ENCODE results near the gene GATA5. TPM values are rescaled to one million over a fixed set of nuclear protein-coding genes. Genes with fewer than 3 reads are reported as not detected.

Gene GATA5
- polyA plus RNA-seq, 1 experiment, result not detected

DNA sequence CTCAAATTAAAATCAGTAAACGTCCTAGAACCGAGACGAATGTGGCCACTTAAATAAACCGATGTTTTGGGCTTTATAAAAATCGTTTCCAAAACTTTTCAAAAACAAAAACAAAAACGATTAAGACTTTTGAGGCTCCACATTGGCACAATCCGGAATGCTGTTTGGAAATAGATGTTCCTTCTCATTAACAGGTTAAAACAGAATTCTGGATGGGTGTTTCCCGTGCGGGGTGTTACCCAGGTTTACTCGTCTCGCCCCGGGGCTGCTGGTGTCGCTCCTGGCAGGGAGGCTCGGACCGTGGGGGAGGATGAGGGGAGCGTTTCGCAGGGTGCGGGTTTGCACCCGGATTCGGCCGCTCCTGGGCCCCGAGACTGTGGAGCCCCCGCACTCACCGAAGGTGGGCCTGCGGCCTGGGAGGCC lies 1.2 kb downstream of the GATA5 start:
- POLR2A ChIA-PET, result no interaction called here
- TF ChIP-seq, protein P1, sequence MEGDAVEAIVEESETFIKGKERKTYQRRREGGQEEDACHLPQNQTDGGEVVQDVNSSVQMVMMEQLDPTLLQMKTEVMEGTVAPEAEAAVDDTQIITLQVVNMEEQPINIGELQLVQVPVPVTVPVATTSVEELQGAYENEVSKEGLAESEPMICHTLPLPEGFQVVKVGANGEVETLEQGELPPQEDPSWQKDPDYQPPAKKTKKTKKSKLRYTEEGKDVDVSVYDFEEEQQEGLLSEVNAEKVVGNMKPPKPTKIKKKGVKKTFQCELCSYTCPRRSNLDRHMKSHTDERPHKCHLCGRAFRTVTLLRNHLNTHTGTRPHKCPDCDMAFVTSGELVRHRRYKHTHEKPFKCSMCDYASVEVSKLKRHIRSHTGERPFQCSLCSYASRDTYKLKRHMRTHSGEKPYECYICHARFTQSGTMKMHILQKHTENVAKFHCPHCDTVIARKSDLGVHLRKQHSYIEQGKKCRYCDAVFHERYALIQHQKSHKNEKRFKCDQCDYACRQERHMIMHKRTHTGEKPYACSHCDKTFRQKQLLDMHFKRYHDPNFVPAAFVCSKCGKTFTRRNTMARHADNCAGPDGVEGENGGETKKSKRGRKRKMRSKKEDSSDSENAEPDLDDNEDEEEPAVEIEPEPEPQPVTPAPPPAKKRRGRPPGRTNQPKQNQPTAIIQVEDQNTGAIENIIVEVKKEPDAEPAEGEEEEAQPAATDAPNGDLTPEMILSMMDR (IDR thresholded peaks at IDR 0.05; ENCODE audit: low read depth, low read length), result no peak
- peaks cover 77% of the 10 kb centered on the region for H3K27me3 ChIP-seq (ENCODE audit: control insufficient read depth, insufficient read depth, low read length)
- DNase-seq (ENCODE audit: low read depth, low spot score), result no peak
- no peak overlapping the region for H3K4me3 ChIP-seq (ENCODE audit: low read depth, low read length)
- CTCF ChIA-PET, result no interaction called here
- no peak overlapping the region for H3K27ac ChIP-seq (ENCODE audit: low read depth, low read length)
- H3K9me3 ChIP-seq (ENCODE audit: control insufficient read depth, insufficient read depth, low read length), result no peaks in the 10 kb centered on the region; the same call in 1 of the 2 replicates

DNA sequence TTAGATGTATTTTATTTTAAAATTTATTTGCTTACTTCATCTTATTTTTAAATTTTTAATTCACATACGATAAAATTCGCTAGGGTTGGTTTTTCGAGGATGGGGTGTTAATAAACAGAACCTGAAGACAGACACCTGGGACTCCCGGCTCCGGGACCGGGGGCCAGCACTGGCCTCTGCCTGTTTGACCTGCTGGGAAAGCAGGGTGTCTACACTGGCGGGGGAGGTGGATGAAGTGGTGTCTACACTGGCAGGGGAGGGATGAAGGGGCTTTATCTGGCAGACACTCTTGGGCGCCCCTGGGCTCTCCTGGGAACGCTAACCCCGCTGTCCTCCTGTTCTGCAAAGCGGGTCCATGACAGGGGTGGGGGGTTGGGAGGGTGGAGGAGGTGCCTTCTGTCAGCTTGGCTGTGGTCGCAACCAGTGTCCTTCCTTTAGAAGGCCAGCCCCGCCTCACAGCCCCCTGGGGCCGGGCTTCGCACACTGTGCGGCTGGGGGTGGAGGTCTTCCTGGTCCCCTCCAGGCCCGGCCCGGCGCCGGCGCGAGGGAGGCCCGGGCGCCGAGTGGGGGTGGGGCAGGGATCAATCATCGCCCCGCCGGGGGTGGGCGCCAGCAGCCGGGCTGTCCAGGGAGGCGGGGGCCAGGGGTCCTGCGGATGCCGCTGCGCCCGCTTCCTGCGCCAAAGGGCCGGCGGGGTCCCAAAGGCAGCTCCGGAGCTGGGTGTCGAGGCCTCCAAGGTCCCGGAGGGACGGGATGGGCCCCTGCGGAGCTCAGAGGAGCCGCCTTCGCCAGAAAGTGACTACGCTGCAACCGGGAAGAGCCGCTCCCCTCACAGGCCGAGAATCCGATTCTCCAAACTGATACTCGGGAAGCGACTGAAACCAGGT lies 1.8 kb downstream of the GATA5 start:
- TF ChIP-seq, protein P1 (IDR thresholded peaks at IDR 0.05; ENCODE audit: low read depth, low read length), result no peak
- Histone ChIP-seq H3K4me3 (ENCODE audit: low read depth, low read length) (no peak overlapping the region), H3K9me3 (ENCODE audit: control insufficient read depth, insufficient read depth, low read length) (no peaks in the 10 kb centered on the region; the same call in 1 of the 2 replicates), H3K27ac (ENCODE audit: low read depth, low read length) (no peak overlapping the region), H3K27me3 (ENCODE audit: control insufficient read depth, insufficient read depth, low read length) (peaks cover 77% of the 10 kb centered on the region)
- ChIA-PET CTCF (no interaction called here), POLR2A (no interaction called here)
- DNase-seq (ENCODE audit: low read depth, low spot score), result no peak

DNA sequence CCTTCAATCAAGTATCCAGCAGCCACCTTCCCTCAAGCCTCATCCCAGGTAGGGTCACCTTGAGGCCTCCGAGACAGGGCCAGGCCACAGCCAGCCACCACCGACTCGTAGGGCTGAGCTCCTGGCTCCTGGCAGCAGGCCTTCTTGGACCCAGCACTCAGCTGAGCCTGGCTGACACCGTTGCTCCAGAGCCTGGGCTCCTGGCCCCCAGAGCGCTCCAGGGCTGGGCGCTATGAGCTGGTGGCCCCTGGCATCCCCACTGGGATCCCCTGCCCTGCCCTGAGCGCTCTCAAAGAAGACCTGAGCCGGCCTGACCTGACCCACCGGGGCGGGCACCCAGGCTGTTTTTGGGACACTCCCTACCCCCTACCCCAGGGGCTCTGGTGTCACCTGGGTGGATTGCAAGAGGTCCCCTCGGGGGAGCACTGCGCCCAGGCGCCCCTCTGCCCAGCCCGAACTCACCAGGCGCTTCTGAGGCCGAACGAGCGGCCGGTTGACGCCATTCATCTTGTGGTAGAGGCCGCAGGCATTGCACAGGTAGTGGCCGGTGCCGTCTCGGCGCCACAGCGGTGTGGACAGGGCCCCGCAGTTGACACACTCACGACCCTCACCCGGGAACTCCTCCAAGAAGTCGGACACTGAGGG lies 2.7 kb downstream of the GATA5 start:
- TF ChIP-seq, protein P1 (IDR thresholded peaks at IDR 0.05; ENCODE audit: low read depth, low read length), result no peak
- H3K27ac ChIP-seq (ENCODE audit: low read depth, low read length), result no peak overlapping the region
- no peak overlapping the region for H3K4me3 ChIP-seq (ENCODE audit: low read depth, low read length)
- no peak for DNase-seq (ENCODE audit: low read depth, low spot score)
- CTCF ChIA-PET, result no interaction called here
- H3K27me3 ChIP-seq (ENCODE audit: control insufficient read depth, insufficient read depth, low read length), result peaks cover 77% of the 10 kb centered on the region
- POLR2A ChIA-PET, result no interaction called here
- H3K9me3 ChIP-seq (ENCODE audit: control insufficient read depth, insufficient read depth, low read length), result no peaks in the 10 kb centered on the region; the same call in 1 of the 2 replicates

GRCh38 chr20:62472138-62472940 lies 3.5 kb downstream of the GATA5 start:
- ChIA-PET POLR2A (no interaction called here), CTCF (no interaction called here)
- Histone ChIP-seq H3K27me3 (ENCODE audit: control insufficient read depth, insufficient read depth, low read length) (peaks cover 70% of the 10 kb centered on the region), H3K27ac (ENCODE audit: low read depth, low read length) (no peak overlapping the region), H3K4me3 (ENCODE audit: low read depth, low read length) (no peak overlapping the region), H3K9me3 (ENCODE audit: control insufficient read depth, insufficient read depth, low read length) (no peaks in the 10 kb centered on the region; the same call in 1 of the 2 replicates)
- no peak for DNase-seq (ENCODE audit: low read depth, low spot score)
- TF ChIP-seq, protein P1 (IDR thresholded peaks at IDR 0.05; ENCODE audit: low read depth, low read length), result no peak
